ENCODE measurements around the gene TH. TPM values are rescaled to one million over a fixed set of nuclear protein-coding genes. Genes with fewer than 3 reads are reported as not detected.

TH gene
- total RNA-seq, 1 experiment from 2014 or later, result not detected

DNA sequence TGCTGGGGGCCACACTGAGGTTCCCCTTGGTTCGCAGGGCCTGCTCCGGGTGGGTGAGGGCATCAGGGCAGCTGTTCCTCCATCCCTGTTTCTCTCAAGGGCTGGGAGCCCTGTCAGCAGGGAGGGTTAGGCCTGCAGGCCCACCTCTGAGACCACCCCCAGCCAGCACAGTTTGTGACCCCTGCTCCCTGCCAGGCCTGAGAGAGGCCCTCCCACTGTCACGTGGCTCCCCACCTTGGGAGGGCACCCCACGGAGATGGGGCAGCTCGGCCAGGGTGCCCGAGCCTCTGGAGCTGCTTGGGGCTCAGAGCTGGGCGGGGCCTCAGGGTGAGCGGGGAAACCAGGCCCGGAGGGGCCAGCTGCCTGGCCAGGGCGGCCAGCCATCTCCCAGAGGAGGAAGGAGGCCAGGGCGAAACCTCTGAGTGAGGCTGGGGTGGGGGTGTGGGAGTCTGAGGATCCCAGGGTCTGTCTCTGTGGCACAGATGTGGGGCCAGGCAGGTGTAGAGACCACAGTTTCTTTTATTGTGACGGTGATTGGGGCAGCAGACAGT lies 8.1 kb downstream of the TH start:
- TF ChIP-seq, protein P1, sequence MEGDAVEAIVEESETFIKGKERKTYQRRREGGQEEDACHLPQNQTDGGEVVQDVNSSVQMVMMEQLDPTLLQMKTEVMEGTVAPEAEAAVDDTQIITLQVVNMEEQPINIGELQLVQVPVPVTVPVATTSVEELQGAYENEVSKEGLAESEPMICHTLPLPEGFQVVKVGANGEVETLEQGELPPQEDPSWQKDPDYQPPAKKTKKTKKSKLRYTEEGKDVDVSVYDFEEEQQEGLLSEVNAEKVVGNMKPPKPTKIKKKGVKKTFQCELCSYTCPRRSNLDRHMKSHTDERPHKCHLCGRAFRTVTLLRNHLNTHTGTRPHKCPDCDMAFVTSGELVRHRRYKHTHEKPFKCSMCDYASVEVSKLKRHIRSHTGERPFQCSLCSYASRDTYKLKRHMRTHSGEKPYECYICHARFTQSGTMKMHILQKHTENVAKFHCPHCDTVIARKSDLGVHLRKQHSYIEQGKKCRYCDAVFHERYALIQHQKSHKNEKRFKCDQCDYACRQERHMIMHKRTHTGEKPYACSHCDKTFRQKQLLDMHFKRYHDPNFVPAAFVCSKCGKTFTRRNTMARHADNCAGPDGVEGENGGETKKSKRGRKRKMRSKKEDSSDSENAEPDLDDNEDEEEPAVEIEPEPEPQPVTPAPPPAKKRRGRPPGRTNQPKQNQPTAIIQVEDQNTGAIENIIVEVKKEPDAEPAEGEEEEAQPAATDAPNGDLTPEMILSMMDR (IDR thresholded peaks at IDR 0.05; ENCODE audit: insufficient read depth in 1 of 2, low read depth in 1 of 2, low read length in 1 of 2, severe bottlenecking in 1 of 2, unreplicated experiment in 1 of 2), result no peak
- H3K4me1 ChIP-seq, result peaks cover 6% of the 10 kb centered on the region
- ChIA-PET CTCF (interaction anchor here (0.7 to 11.5 kb wide), 4 partner anchors 12 to 141 kb away, joined by 3 to 168 read pairs (median 4); no protein-coding TSS in a partner anchor), POLR2A (no interaction called here)
- Mint-ChIP-seq H3K4me3 (ENCODE audit: unreplicated experiment) (no peak overlapping the region), H3K4me1 (ENCODE audit: low read depth, unreplicated experiment) (no peaks in the 10 kb centered on the region), H3K9me3 (ENCODE audit: unreplicated experiment) (no peaks in the 10 kb centered on the region), H3K27me3 (ENCODE audit: insufficient read depth, unreplicated experiment) (no peaks in the 10 kb centered on the region), H3K27ac (ENCODE audit: unreplicated experiment) (no peak overlapping the region), H3K36me3 (ENCODE audit: insufficient read depth, unreplicated experiment) (no peaks in the 10 kb centered on the region)
- H3K4me3 ChIP-seq (ENCODE audit: low read depth, low read length), result no peak overlapping the region
- H3K9me3 ChIP-seq, result no peaks in the 10 kb centered on the region
- no peaks in the 10 kb centered on the region for H3K36me3 ChIP-seq (ENCODE audit: control insufficient read depth, insufficient read depth, low read length)
- no peaks in the 10 kb centered on the region for H3K27me3 ChIP-seq (replicated peaks; ENCODE audit: control insufficient read depth, insufficient read depth, low read length)
- no TSS peak for BruUV-seq (replicated peaks)
- intact Hi-C loops (cut with micrococcal nuclease; ENCODE audit: unreplicated experiment), result no loop called here
- no peak for DNase-seq

DNA sequence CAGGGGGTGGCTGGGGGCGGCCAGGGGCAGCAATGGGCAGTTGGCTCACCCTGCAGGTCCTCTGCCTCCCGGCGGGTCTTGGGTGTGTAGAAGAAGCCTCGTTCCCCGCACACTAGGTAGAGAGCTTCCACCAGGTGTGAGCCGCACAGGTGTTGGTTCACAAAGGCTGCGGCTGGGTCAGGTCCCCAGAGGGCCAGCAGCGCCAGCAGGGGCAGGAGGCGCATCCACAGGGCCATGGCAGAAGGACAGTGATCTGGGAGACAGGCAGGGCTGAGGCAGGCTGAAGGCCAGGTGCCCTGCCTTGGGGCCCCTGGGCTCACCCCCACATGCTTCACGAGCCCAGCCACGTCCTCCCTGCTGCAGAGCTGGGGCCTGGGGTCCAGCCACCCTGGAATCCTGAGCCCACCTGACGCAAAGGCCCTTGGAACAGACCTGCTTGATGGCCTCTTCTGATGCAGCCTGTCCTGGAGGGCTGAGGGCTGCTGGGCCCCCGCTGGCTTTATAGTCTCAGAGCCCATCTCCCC lies 10.8 kb downstream of the TH start, which contains the start of gene INS:
Gene INS, minus strand, starts transcription at position 474 of the 524 bp plus-strand sequence. Its CDS starts 238 bp downstream, at position 236.
- TF ChIP-seq, protein P1 (IDR thresholded peaks at IDR 0.05; ENCODE audit: insufficient read depth in 1 of 2, low read depth in 1 of 2, low read length in 1 of 2, severe bottlenecking in 1 of 2, unreplicated experiment in 1 of 2), result no peak
- H3K27ac Mint-ChIP-seq (ENCODE audit: unreplicated experiment), result no peak within 1 kb of the TSS
- no peak for DNase-seq
- ChIA-PET POLR2A (no interaction called here), CTCF (interaction anchor here (11.5 kb wide), 1 partner anchor 9 kb away, joined by 168 read pairs; no protein-coding TSS in a partner anchor)
- H3K4me3 ChIP-seq (ENCODE audit: low read depth, low read length), result no peak within 1 kb of the TSS
- intact Hi-C loops (cut with micrococcal nuclease; ENCODE audit: unreplicated experiment), result no loop called here
- no peaks in the 10 kb centered on the region for H3K36me3 Mint-ChIP-seq (ENCODE audit: insufficient read depth, unreplicated experiment)
- H3K36me3 ChIP-seq (ENCODE audit: control insufficient read depth, insufficient read depth, low read length), result no peaks in the 10 kb centered on the region
- H3K4me1 ChIP-seq, result peaks cover 3% of the 10 kb centered on the region; the same call in 1 of the 2 replicates
- H3K4me3 Mint-ChIP-seq (ENCODE audit: unreplicated experiment), result no peak within 1 kb of the TSS
- no peaks in the 10 kb centered on the region for H3K27me3 ChIP-seq (replicated peaks; ENCODE audit: control insufficient read depth, insufficient read depth, low read length)
- H3K9me3 ChIP-seq, result no peaks in the 10 kb centered on the region
- no peaks in the 10 kb centered on the region for H3K27me3 Mint-ChIP-seq (ENCODE audit: insufficient read depth, unreplicated experiment)
- H3K4me1 Mint-ChIP-seq (ENCODE audit: low read depth, unreplicated experiment), result no peaks in the 10 kb centered on the region
- BruUV-seq (replicated peaks), result no TSS peak
- H3K9me3 Mint-ChIP-seq (ENCODE audit: unreplicated experiment), result no peaks in the 10 kb centered on the region

DNA sequence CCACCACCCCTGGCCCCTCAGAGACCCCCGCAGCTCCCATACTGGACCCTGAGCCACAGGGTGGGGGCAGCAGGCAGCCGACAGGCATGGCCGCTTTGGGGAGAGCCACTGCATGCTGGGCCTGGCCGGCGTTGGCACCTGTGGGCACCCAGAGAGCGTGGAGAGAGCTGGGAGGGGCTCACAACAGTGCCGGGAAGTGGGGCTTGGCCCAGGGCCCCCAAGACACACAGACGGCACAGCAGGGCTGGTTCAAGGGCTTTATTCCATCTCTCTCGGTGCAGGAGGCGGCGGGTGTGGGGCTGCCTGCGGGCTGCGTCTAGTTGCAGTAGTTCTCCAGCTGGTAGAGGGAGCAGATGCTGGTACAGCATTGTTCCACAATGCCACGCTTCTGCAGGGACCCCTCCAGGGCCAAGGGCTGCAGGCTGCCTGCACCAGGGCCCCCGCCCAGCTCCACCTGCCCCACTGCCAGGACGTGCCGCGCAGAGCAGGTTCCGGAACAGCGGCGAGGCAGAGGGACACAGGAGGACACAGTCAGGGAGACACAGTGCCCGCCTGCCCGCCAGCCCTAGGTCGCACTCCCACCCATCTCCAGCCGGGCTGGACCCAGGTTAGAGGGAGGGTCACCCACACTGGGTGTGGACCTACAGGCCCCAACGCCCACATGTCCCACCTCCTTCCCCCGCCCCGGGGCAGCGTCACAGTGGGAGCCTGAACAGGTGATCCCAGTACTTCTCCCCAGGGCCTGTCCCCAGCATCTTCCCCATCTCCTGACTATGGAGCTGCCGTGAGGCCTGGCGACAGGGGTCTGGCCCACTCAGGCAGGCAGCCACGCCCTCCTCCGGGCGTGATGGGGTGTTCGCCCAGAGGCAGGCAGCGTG lies 11.8 kb downstream of the TH start:
- Histone ChIP-seq H3K27me3 (replicated peaks; ENCODE audit: control insufficient read depth, insufficient read depth, low read length) (no peaks in the 10 kb centered on the region), H3K9me3 (no peaks in the 10 kb centered on the region), H3K36me3 (ENCODE audit: control insufficient read depth, insufficient read depth, low read length) (no peaks in the 10 kb centered on the region), H3K4me3 (ENCODE audit: low read depth, low read length) (no peak overlapping the region), H3K4me1 (0 out of 2 replicates have a peak, but pooled peaks cover 3% of the 10 kb centered on the region)
- TF ChIP-seq, protein P1 (IDR thresholded peaks at IDR 0.05; ENCODE audit: insufficient read depth in 1 of 2, low read depth in 1 of 2, low read length in 1 of 2, severe bottlenecking in 1 of 2, unreplicated experiment in 1 of 2), result no peak
- Mint-ChIP-seq H3K4me3 (ENCODE audit: unreplicated experiment) (no peak overlapping the region), H3K27ac (ENCODE audit: unreplicated experiment) (no peak overlapping the region), H3K27me3 (ENCODE audit: insufficient read depth, unreplicated experiment) (no peaks in the 10 kb centered on the region), H3K9me3 (ENCODE audit: unreplicated experiment) (no peaks in the 10 kb centered on the region), H3K36me3 (ENCODE audit: insufficient read depth, unreplicated experiment) (no peaks in the 10 kb centered on the region), H3K4me1 (ENCODE audit: low read depth, unreplicated experiment) (no peaks in the 10 kb centered on the region)
- intact Hi-C loops (cut with micrococcal nuclease; ENCODE audit: unreplicated experiment), result no loop called here
- POLR2A ChIA-PET, result interaction anchor here (0.6 kb wide), 1 partner anchor 217 kb away, joined by 3 read pairs; no protein-coding TSS in a partner anchor
- DNase-seq, result no peak
- BruUV-seq (replicated peaks), result no TSS peak
- CTCF ChIA-PET, result interaction anchor here (2.3 to 11.5 kb wide), 2 partner anchors 8 to 507 kb away, joined by 15 to 168 read pairs; no protein-coding TSS in a partner anchor
